OCI-LY7 (cell line): ENCODE measurements around the gene ACR. TPM values are rescaled to one million over a fixed set of nuclear protein-coding genes. Genes with fewer than 3 reads are reported as not detected.

Source experiments
- BruUV-seq: library from RNA; stranded (reverse); fragments of 400-500 nt; replicated peaks from 2 replicates; lab custom pipeline; 2021; lab: Mats Ljungman, UMichigan
- CTCF ChIA-PET: fragments of 300-600 bp; sonication (Branson Sonifier 250); formaldehyde crosslinking; loops from one replicate; lab custom pipeline; 2022; ENCODE audit warnings: antibody characterized with exemption; ENCODE audit not compliant: unreplicated experiment; lab: Charles Lee
- POLR2A ChIA-PET: fragments of 300-600 bp; sonication (Branson Sonifier 250); formaldehyde crosslinking; loops from one replicate; lab custom pipeline; 2022; ENCODE audit warnings: antibody characterized with exemption; lab: Charles Lee
- DNase-seq: peaks from one replicate; pipeline ENCODE4 v3.0.0-alpha.2; 2015; ENCODE audit warnings: low spot score
- H2AFZ ChIP-seq: fragments of 200-600 bp; sonication (generic), shearing (Covaris generic); 2 replicates; pipeline ENCODE4 v1.6.1; 2014; ENCODE audit warnings: mild to moderate bottlenecking, antibody characterized with exemption, low read length, moderate library complexity
- H3K27ac ChIP-seq: fragments of 200-600 bp; sonication (generic); 2 replicates; pipeline ENCODE4 v1.5.1; 2014; ENCODE audit warnings: mixed run types, low read depth, mild to moderate bottlenecking, moderate library complexity, low read length, inconsistent platforms; ENCODE audit not compliant: poor library complexity, severe bottlenecking
- H3K36me3 ChIP-seq: fragments of 200-600 bp; sonication (generic); 2 replicates; pipeline ENCODE4 v1.6.1; 2014; ENCODE audit warnings: mild to moderate bottlenecking, antibody characterized with exemption, low read length, moderate library complexity, mixed read lengths; ENCODE audit not compliant: insufficient read depth
- H3K4me1 ChIP-seq: fragments of 200-600 bp; sonication (generic); 2 replicates; pipeline ENCODE4 v1.5.1; 2014; ENCODE audit warnings: mild to moderate bottlenecking, low read length; ENCODE audit not compliant: insufficient read depth, poor library complexity, severe bottlenecking
- H3K4me2 ChIP-seq: fragments of 200-600 bp; sonication (generic); 2 replicates; pipeline ENCODE4 v1.6.1; 2014; ENCODE audit warnings: mild to moderate bottlenecking, low read length
- H3K4me3 ChIP-seq: fragments of 200-600 bp; sonication (generic); 2 replicates; pipeline ENCODE4 v1.5.1; 2014; ENCODE audit warnings: mild to moderate bottlenecking, low read depth, low read length; ENCODE audit not compliant: poor library complexity, severe bottlenecking
- H3K79me2 ChIP-seq: fragments of 200-600 bp; sonication (generic); 2 replicates; pipeline ENCODE4 v1.6.1; 2016; ENCODE audit warnings: low read depth, mild to moderate bottlenecking, low read length, moderate library complexity, mixed read lengths; ENCODE audit not compliant: insufficient read depth
- H3K9me2 ChIP-seq: fragments of 200-600 bp; sonication (generic); 2 replicates; pipeline ENCODE4 v1.6.1; 2016; ENCODE audit warnings: mild to moderate bottlenecking, low read length, mixed read lengths; ENCODE audit not compliant: insufficient read depth
- H3K9me3 ChIP-seq: fragments of 200-600 bp; sonication (generic); 2 replicates; pipeline ENCODE4 v1.6.1; 2014; ENCODE audit warnings: mild to moderate bottlenecking, mixed run types, low read length, mixed read lengths
- H4K20me1 ChIP-seq: fragments of 200-600 bp; sonication (generic); 2 replicates; pipeline ENCODE4 v1.6.1; 2014; ENCODE audit warnings: mild to moderate bottlenecking, antibody characterized with exemption, low read length, moderate library complexity, mixed read lengths; ENCODE audit not compliant: insufficient read depth
- EZH2phosphoT487 ChIP-seq: fragments of 200-600 bp; sonication (generic); IDR thresholded peaks from 2 replicates; pipeline ENCODE4 v1.6.1; 2018; ENCODE audit warnings: low read depth, borderline replicate concordance, mild to moderate bottlenecking, mixed run types, antibody characterized with exemption, low read length, moderate library complexity, mixed read lengths
- intact Hi-C: fragments of 100-400 bp; cut with micrococcal nuclease; formaldehyde crosslinking; loops from one replicate; pipeline ENCODE4 v1.10.0; 2022; ENCODE audit not compliant: unreplicated experiment
- total RNA-seq, 2 experiments: library from RNA; depleted of rRNA in 1 of 2; stranded (reverse); fragments of >200 nt in 1 of 2; shearing (Covaris generic) in 1 of 2; gene quantifications; 2 replicates each; pipeline ENCODE4 v1.2.3, GENCODE V29; 2014 to 2022
- TF ChIP-seq, protein P1 (sequence below): fragments of 200-600 bp; sonication (generic); conservative IDR thresholded peaks from 2 replicates; pipeline ENCODE4 v1.5.1; 2014; ENCODE audit warnings: mild to moderate bottlenecking, antibody characterized with exemption, low read length, moderate library complexity, mixed read lengths

The ACR gene
- total RNA-seq, 2 experiments from 2014 or later: not detected

DNA sequence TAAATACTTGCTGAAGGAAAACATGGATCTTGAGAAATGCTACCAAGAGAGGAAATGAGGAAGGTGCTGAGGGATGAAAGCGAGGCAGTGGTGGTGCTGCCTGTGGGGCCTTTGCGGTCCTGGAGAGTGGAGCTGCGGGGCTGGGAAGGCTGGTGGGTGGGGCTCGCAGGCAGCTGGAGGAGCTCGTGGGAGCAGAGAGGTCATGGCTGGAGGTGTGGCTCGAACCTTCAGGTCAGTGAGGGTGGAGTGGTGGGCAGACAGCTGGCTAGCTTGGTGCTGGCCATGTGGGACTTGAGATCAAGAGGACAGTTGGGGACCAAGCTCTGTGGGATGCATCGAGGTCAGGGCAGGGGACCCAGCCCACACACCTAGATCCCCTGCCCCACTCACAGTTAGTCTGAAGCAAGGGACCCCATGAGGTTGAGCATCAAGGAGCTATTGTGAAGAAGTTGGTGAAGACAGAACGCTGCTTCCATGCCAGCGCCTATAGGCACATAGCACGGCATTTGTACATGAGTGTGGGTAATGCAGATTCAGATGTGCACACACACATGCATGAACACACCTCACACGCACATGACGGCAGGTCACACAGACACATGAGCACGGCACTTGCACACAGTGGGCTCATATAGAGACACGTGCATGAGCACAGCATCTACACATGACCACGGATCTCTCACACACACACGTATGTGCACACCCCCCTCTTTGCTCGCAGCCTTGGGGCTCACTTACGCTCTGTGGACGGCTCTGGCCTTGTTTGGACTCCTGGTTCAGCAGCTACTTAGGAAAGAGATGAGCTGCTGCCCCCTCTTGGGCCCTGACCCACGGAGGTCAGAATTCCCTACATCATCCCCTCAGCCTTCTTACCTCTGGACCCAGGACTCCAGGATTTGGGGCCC lies 34.9 kb upstream of the ACR start:
- ChIA-PET CTCF (interaction anchor here (0.6 kb wide), 1 partner anchor 565 kb away, joined by 4 read pairs; no protein-coding TSS in a partner anchor), POLR2A (no interaction called here)
- TF ChIP-seq, protein P1, sequence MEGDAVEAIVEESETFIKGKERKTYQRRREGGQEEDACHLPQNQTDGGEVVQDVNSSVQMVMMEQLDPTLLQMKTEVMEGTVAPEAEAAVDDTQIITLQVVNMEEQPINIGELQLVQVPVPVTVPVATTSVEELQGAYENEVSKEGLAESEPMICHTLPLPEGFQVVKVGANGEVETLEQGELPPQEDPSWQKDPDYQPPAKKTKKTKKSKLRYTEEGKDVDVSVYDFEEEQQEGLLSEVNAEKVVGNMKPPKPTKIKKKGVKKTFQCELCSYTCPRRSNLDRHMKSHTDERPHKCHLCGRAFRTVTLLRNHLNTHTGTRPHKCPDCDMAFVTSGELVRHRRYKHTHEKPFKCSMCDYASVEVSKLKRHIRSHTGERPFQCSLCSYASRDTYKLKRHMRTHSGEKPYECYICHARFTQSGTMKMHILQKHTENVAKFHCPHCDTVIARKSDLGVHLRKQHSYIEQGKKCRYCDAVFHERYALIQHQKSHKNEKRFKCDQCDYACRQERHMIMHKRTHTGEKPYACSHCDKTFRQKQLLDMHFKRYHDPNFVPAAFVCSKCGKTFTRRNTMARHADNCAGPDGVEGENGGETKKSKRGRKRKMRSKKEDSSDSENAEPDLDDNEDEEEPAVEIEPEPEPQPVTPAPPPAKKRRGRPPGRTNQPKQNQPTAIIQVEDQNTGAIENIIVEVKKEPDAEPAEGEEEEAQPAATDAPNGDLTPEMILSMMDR: no peak
- TF ChIP-seq EZH2phosphoT487: no peak
- Histone ChIP-seq H3K36me3 (no peaks in the 10 kb centered on the region), H2AFZ (no peak overlapping the region), H3K9me3 (no peaks in the 10 kb centered on the region), H3K4me1 (no peaks in the 10 kb centered on the region), H3K79me2 (no peaks in the 10 kb centered on the region), H3K4me2 (no peak overlapping the region), H4K20me1 (no peaks in the 10 kb centered on the region), H3K9me2 (no peaks in the 10 kb centered on the region), H3K4me3 (no peak overlapping the region), H3K27ac (no peak overlapping the region)
- BruUV-seq: no TSS peak
- no peak for DNase-seq
- intact Hi-C loops: no loop called here

DNA sequence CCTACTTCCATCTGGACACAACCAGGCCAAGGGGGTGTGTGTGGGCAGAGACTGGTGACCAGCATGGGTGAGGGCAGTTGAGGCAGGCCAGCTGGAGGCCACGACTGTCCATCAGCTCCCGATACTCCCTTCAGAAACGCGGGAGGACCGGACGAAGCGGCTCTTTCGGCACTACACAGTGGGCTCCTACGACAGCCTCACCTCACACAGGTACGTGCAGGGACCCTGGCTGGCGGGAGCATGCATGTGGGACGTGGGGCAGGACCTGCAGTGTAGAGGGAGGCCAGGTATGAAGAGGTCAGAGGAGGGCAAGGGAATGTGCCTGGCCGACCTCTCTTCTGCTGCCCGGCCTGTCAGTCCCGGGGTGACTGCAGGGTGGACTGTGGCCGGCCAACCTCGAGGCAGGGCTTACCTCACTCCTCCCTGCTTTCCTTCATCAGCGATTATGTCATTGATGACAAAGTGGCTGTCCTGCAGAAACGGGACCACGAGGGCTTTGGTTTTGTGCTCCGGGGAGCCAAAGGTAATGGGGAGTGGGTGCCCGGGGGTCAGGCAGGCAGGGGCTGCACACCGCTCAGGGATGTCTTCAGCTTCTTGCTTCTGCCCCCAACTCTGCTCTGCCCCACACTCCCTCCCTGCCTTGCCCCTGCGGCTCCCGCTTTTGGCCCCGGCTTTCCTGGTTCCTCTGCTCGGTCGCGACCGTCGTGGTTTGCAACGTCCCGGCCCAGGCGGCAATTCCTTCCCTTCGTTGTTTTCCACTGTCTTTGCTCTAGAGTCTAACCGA lies 34.1 kb upstream of the ACR start:
- no peak overlapping the region for H3K27ac ChIP-seq
- TF ChIP-seq EZH2phosphoT487: no peak
- TF ChIP-seq, protein P1: no peak
- no peaks in the 10 kb centered on the region for H3K79me2 ChIP-seq
- H3K4me3 ChIP-seq: no peak overlapping the region
- H2AFZ ChIP-seq: no peak overlapping the region
- no peaks in the 10 kb centered on the region for H3K9me3 ChIP-seq
- ChIA-PET POLR2A (no interaction called here), CTCF (no interaction called here)
- H3K4me2 ChIP-seq: no peak overlapping the region
- BruUV-seq: no TSS peak
- intact Hi-C loops: no loop called here
- DNase-seq: no peak
- no peaks in the 10 kb centered on the region for H4K20me1 ChIP-seq
- H3K9me2 ChIP-seq: no peaks in the 10 kb centered on the region
- H3K4me1 ChIP-seq: no peaks in the 10 kb centered on the region
- H3K36me3 ChIP-seq: no peaks in the 10 kb centered on the region
